DMS53 treated with DMSO at 0.1 percent for 48 hours (cell line): Measurements from ENCODE around the gene CDK6.

Experiments
- DNase-seq: peaks from one replicate; lab custom pipeline; 2025; ENCODE audit not compliant: unreplicated experiment; lab: John Stamatoyannopoulos, UW

The CDK6 gene

GRCh38 chr7:92685136-92686042, 151.0 kb downstream of the CDK6 start:
- DNase-seq: no peak

- DNase-seq: no peak
These were observed 152.1 kb downstream of the CDK6 start for GRCh38 chr7:92684274-92684673.

DNA sequence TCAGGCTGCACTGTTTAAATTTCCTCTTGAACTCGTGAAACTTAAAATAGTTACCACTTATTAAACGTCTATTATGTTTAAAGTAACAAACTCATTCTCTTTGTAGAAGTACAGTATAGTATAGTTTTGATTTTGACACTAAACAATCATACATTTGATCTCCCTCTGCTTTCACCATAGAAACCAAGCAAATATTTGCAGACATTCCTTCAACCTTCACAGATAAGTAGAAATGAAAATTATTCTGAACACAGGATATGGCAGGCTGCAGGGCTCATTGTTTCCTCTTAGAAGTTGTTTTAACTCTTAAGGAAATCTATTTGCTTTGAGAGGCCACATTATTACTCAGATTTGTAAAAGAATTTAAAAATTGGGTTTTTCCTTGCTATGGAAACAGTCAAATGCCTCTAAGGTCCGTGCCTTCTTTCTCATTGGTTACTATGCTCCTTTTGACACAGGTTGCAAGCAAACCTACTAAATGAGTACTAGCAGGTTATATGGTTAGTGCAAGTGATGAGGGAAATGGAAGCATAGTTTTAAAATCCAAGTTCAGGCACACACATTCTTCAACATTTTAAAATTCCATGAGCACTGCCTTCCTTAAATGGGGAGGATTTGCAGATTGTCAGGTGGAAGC, 153.4 kb downstream of the CDK6 start:
- peak; percentile 39 for DNase-seq

- no peak for DNase-seq
These were observed 154.0 kb downstream of the CDK6 start for GRCh38 chr7:92682330-92682729.

GRCh38 chr7:92681633-92682032, 154.7 kb downstream of the CDK6 start:
- no peak for DNase-seq

DNA sequence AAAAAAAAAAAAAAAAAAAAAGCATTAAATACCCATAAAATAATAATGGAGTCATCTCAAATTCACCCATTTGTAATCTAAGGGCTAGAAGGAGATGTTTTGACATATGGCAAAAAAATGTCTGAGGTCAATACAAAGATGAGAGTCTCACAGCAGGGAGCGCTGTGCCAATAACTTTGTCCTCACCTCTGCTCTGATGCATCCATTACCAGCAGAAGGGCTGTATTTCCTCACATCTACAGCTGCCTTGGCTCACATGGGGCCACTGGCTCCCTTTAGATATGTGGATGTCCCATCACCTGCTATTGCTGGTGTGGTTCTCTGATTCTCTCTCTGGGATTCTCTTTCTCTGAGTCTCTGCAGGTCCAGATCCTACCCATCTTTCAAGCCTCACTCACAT, 155.9 kb downstream of the CDK6 start:
- DNase-seq: peak; percentile 3

DNA sequence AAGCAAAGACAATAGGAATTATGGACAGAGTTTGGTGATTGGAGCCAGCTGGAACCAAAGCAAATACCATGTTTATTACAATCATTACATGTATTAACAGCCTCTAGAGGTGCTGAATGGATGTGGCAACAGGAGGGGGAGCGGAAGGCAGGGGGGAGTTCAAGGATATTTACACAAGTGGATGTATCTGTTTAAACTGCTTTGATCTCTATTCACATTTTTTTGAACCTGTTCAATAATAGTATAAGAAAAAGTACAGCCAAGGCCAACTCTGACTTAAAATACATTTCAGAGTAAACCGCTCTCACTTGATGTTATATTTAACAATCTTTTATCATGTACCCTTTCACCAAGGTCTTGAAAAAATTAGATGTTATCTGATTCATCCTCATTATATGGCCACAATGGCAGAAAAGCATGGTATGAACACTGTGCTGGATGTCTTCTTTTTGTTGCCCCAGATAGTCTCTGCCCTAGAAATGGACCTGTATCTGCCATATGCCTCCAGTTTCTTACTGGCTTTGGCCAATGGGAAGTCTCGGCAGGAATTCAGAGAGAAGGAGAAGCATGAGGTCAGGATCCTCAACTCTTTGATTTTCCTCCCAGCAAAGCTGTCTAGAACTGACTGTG, 158.0 kb downstream of the CDK6 start:
- peak; percentile 45 for DNase-seq

DNA sequence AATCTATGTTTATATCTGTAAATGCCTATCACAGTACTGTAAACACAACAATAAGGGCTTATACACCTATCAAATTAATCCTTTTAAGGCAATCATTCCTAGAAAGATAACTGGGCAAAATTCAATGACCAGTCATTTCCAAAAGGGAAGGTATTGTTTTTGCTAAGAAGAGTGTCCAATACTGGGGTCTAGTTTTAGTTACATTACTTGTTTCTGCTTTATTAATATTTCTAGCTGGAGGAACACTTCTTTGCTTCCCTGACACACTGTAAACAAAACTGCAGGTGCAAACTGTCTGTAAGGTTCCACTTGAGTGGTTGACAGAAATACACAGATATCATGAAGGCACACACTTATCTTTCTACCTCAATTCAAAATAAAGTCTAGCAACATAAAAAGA, 162.0 kb downstream of the CDK6 start:
- DNase-seq: peak; percentile 91

- no peak for DNase-seq
These were observed 164.7 kb downstream of the CDK6 start for GRCh38 chr7:92671505-92672169.

- DNase-seq: no peak
These were observed 166.0 kb downstream of the CDK6 start for GRCh38 chr7:92670204-92670851.

DNA sequence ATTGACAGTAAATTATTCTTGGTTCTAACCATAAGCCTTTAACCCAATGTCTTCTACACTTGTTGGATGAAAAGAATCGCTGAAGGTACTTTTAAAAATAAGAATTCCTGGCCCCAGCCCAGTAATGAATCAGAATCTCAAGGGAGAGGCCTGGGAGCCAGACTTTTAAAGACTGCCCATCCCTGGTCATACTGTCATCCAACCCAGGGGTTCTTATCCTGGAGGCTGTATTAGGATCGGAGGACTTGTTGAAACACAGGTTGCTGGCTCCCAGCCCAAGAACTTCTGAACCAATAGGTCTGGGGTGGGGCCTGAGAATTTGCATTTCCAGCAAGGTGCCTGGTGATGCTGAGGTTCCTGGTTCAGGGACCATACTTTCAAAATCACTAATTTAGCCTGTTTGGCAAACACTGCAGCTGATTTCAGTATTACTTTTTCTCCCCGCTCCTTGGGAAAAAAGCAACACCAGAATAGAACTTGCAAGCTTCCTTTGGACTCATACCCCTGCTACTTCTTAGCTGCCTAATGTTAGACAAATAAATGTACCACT, 166.7 kb downstream of the CDK6 start:
- no peak for DNase-seq

DNA sequence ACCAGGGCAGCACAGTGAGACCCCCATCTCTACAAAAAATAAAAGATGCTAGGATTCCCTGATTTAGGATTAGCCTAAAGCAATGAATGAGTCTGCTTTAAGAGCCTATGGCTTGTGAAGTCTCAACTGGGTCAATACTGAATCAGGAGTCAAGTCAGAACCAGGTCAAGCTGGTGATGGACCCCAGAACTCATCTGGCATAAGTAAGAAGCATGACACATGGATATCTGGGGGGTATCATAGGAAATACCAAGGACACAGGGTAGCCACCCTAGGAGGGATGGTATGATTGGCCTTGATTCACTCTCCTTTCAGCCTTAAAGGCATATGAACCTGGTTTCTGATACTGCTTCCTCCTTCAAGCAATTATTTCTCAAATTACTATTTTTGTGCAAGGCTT, 167.8 kb downstream of the CDK6 start:
- DNase-seq: no peak

- DNase-seq: no peak
These were observed 168.4 kb downstream of the CDK6 start for GRCh38 chr7:92667816-92668535.

- DNase-seq: no peak
These were observed 170.4 kb downstream of the CDK6 start for GRCh38 chr7:92665926-92666325.

GRCh38 chr7:92661651-92662050, 174.7 kb downstream of the CDK6 start:
- DNase-seq: no peak

- no peak for DNase-seq
These were observed 177.7 kb downstream of the CDK6 start for GRCh38 chr7:92658671-92659070.

DNA sequence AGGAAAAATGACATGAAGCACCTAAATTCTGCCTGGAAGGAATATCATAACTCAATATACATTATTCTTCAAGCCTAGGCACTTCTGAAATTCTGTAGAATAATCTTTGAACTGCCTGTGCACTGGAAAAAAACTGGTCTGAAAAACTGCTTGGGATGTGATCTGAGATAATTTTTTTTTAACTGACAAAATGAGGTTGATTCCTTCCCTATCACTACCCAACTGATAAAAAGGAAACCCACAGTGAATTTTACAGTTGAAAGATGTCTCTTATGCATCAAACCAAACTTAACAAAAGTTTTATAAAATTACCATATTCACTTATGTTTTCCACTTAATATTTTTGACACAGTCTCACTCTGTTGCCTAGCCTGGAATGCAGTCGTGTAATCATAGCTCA, 179.0 kb downstream of the CDK6 start:
- DNase-seq: no peak

GRCh38 chr7:92656121-92656520, 180.3 kb downstream of the CDK6 start:
- no peak for DNase-seq

- no peak for DNase-seq
These were observed 181.0 kb downstream of the CDK6 start for GRCh38 chr7:92655346-92655884.

- no peak for DNase-seq
These were observed 183.2 kb downstream of the CDK6 start for GRCh38 chr7:92653136-92653535.
